HG02970 (cell line): ENCODE measurements around the gene NR2E3.

Experiments
- ATAC-seq: cut with Tn5 transposase; IDR thresholded peaks from one replicate; pipeline ENCODE4 v1.9.1; 2021; ENCODE audit warnings: mild to moderate bottlenecking, moderate library complexity, moderate number of reproducible peaks; ENCODE audit not compliant: unreplicated experiment, low FRiP score

The NR2E3 gene

DNA sequence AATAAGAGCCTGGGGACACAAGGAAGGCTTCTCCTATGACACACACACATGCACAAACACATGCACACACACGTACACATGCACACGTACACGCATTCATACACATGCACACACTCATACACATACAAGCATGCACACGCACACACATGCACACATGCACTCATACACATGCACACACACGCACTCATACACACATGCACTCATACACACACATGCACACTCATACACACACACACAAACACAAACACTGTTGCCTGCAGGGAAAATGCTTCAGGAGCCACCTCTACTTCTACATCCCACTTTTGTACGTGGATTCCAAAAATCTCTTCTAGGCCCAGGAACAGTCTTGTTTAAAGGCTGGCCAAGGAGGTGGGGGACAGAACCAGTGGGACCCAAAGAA lies 20.7 kb upstream of the NR2E3 start:
- ATAC-seq, result no peak

DNA sequence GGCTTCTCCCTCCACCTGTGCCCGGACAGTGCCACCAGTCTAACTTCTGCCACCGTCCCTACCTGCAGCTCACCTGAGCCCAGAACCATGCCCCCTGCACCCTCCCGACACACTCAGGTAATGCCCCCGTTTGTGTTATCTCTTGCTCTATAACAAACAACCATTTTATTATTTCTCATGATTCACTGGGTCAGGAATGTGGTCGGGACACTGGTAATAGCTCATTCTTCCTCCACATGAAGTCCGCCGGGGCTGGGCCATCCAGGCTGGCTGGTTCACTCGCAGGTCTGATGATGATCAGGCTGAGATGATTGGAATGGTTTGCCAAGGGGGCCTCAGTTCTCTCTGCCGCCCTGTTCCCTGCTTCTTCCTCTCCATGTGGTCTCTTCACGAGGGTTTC lies 20.3 kb upstream of the NR2E3 start:
- ATAC-seq, result no peak

DNA sequence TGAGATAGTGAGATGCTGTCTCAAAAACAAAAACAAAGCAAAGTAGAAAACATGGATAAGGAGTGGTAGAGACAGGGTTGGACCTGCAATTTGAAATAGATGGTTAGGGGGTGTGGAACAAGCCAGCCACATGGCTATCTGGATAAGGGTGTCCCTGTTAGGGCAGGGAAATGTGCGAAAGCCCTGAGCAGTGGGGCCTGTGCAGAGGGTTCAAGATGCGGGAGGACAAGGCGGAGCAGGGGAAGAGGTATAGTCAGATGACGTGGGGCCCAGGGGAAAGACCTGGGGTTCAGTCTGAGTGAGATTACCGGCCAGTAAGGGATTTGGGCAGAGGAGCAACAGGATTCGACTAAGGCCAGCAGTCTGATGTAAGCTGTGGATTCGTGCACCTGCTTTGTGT lies 18.4 kb upstream of the NR2E3 start:
- no peak for ATAC-seq

DNA sequence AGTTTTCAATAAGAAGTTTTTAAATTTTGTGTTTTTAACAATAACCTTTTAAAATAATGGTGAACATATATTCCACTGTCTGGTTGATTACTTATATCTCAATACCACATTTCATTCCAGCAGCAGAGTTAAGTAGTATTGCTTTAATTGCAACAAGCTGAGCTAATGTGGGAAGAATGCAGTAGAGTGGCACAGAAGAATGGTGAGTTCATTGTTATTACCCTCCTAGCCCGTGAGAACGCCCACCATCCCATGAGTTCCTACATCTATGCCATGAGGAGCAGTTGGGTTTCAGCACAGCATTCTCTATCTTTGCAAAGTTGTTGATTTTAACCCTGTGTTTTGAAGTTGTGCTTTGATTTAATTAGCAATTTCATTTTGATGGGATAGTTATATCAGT lies 17.8 kb upstream of the NR2E3 start:
- ATAC-seq, result no peak

DNA sequence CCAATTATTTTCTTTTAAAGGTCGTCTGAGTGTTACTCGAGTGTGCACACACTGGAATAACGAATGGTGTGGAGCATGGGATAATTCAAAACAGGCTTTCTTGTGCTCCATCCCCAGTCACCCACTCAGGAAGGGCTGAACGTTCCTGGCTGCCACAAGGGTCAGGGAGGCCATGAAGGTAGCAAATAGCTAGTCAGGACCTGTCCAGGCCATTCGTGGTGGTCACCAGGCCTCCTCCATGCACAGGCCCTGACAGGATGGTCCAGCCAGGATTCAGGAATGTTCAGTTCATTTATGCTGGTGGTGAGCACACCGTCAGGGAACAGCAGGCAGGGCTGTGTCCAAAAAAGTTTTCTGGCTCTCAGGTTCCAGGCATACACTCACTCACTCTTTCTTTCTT lies 11.7 kb upstream of the NR2E3 start:
- no peak for ATAC-seq

DNA sequence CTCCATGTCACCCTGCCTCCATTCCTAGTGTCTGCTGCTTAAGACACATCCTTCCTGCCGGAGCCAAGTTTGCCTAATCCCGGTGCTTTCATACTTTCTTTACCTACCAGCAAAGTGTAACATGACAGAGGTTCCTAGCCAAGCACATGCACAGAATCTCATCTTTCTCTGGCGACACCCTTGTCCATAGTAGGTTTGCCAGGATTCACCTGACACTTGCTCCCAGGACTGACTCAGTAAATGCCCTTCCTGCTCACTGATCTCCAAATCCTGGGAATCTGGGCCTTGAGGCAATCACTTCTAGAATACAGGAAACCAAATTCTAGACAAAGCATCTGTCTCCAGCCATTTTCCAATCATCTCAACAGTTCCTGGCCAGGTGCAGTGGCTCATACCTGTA lies 10.2 kb upstream of the NR2E3 start:
- ATAC-seq, result no peak

DNA sequence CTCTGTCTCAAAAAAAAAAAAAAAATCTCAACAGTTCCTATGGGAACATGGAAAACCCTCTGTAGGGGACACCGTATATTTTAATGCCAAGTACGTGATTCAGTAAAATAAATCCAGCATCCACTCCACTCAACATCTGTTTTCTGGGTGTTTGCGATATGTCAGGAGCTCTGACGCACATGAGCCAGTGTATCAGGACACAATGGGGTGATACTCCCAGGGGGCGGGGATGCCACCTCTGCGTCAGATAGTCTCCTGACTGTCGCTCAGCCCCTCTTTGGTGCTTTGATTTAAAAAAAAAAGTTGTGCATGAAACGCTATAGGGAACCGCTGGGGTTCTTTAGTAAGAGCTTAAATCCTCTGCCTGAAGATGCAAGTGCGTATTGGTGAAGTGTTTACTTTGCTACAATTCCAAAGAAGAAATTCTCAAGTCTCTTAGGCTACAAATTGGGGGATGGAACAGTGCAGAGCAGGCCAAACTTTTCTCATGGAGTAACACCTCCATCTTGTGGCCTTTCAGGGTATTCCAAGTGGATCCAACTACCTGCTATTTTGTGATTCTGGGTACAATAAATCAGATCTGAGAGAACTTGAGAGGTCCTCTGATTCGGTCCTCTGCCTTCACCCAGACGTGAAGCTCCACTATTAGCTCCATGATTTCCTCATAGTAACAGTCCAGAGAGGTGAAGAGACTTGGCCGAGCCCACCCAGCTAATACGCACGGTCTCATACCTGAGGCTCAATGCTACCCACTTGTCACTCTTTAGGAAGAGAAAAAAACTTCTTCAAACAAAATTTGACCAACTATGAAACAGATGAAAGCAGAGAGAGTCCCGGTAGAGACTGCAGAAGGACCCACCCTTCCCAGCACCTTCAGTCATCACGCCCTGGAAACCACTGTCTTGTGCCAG lies 9.3 kb upstream of the NR2E3 start:
- ATAC-seq, result no peak

DNA sequence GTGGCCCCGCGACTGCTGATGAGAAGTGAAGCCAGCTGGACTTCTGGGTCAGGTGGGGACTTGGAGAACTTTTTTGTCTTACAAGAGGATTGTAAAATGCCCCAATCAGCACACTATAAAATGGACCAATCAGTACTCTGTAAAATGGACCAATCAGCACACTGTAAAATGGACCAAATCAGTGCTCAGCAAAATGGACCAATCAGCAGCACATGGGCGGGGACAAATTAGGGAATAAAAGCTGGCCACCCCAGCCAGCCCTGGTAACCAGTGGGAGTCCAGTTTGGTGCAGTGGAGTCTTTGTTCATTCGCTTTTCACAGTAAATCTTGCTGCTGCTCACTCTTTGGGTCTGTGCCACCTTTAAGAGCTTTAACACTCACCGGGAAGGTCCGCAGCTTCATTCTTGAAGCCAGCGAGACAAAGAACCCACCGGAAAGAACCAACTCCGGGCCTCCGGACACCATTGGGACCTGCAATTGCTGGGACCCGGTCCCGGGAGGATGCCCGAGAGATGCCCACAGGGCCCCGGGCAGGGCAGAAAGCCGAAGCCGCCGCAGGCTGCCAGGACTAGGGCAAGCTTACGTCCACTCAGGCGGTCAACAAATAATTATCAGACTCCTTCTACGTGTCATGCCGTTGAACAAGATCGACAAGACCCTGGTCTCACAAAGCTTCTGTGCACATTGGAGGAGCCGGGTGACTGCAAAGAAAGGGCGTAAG lies 8.3 kb upstream of the NR2E3 start:
- ATAC-seq, result no peak

DNA sequence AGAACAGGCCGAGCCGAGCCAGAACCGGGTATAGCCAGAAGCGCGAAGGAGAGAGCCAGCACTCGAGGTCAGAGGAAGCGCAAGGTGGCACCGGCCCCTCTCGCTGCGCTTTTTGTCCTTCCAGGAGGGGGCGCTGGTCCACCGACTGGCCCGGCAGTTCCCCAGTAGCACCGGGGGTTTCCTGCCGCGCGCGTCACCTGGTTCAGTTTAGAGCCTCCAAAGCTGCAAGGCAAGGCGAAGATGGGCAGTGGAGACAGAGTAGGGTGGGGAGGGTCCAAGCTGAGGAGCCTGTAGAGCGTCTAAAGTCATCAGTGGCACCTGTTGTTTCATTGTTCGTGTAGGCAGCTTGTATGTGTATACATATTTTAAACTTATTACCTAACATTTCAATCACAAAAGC lies 7.6 kb upstream of the NR2E3 start:
- ATAC-seq, result no peak

DNA sequence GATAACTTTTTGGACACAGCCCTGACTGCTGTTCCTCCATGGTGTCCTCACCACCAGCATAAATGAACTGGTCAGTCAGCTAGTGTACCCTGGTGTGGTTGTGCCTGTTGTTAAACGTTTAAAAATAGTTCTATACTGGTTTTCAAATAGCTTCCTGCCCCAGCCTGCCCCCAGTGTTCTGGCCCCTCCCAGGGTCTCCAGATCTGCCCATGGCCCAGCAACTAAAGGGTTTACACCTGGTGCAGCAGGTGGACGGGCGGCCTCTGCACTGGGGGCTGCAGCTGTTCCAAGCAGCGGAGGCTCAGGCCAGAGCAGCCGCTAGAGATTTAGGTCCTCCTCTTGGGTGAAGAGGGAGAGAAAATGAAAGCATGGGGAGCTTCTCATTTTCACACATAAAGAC lies 6.1 kb upstream of the NR2E3 start:
- no peak for ATAC-seq

DNA sequence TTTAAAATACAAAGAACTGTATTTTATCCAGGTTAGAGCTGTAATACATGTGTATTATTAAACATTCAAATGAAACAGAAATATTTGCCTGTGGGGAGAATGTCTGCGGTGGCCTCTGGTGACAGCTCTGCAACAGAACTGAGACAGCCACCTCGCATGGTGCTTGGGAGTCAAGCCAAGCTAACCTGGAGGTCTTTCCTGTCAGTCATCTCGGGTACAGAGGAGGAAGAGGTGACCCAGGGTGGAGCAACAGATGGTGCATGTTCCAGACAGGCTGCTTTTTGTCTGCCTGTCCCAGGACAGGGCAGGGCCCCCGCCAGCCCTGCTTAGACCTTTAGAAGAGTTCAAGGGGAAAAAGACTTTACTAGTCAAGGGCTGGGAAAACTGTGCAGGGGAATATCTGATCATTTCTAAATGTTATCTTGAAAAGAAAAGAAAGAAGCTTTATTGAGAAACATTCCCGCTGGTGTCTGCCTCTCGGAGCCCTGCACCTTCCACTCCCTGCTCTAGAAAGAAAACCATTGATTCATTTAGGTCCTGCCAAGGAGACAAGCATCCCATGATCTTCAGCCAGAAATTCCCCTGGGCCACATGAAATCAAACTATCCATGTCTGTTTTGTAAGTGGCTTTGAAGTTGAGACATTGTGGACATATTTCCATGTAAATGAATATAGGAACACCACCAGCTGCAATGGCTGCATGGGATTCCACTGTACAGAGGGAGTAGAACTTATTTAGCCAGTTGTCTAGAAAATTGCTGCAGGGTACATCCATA lies 5.5 kb upstream of the NR2E3 start:
- no peak for ATAC-seq

DNA sequence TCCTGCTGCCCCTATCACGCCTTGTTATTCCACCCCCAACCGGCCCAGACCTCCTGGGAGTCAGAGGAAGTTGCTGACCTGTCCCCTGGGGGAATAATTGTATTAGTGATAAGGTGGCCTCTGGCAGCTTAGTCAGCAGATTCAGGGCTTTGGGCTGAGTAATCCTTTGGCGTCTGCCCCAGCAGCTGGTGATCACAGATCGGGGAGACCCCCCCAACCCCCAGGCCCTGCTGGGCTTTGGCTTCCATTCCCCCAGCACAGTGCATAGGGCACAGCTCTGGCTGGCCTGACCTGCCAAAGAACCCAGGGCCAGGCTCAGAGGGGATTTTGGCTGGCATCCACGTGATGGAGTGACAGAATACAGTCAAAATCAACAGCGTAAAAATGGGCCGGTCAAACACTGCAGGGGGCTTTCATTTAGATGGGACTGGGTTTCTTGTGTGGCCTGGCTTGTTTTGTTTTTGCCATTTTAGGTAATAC lies 3.9 kb upstream of the NR2E3 start:
- no peak for ATAC-seq

DNA sequence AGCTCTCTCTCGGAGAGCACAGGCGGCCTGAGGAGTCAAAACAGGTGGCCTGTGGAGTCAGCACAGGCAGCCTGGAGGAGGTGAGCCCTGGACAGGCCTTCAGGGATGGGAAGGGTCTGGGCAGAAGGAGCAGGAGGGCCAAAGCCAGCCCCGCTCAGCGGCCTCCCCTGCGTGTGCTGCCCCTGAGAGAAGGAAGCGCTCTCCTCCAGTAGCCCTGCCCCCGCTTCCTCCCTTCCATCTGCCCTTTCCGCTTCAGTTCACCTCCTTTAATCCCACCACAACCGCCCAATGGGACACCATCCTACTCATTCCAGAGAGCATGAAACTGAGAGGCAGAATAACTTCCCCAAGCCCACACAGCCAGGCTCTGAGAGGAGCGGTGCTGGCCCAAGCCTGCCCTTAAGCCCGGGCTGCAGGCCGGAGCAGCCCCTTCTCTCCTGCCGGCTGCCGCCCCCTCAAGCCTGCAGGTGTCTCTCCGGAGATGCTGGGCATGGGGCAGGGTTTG lies 3.2 kb upstream of the NR2E3 start:
- no peak for ATAC-seq

DNA sequence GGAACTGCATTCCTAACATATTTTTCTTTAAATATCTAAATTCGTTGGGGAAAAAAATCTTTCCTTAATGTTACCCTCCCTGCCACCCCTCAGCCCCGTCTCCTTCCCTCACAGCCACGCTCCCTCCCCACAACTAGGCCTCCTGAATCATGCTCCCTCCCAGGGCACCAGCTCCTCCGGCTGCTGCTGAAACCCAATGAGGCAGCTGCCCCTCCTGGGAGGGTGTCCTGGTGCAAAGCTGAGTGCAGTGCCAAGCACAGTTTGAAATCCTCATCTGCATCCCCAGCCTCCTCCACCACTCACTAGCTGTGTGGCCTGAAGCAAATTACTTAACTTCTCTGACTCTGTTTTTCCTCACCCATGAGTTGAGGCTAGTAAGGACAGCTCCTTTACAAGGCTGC lies 2.7 kb upstream of the NR2E3 start:
- ATAC-seq, result no peak

DNA sequence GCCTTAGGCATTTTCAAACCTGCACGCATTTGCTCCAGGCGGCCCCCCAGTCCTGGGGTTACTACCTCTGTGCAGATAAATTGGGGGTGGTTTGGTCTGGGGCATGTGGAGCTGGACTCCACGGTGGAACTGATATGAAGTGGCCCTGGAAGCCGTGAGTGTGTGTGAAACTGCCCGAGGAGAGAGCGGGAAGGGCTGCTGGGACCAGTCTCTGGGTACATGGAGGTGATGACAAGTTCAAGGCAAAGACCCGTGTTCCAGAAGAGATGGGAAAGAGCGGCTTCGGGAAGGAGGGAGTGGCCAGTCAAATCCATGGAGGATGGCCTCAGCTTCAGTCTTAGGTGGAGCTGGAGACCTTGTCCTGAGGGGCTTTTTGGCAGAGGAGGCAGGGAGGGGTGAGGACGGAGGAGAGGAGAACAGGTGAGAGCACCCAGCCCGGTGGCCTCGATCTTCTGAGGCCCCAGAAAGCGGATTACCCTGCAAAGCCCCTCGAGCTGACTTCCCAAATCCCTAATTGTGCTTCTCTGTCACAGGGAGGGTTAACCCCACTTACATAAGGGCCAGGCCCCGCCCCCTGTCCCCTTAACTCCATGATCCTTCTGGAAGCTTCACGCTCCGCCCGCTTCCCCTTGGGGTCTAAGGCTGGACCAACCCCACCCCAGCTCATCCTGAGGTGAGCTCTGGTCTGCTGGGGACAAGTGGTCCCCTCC lies 1.9 kb upstream of the NR2E3 start:
- no peak for ATAC-seq

DNA sequence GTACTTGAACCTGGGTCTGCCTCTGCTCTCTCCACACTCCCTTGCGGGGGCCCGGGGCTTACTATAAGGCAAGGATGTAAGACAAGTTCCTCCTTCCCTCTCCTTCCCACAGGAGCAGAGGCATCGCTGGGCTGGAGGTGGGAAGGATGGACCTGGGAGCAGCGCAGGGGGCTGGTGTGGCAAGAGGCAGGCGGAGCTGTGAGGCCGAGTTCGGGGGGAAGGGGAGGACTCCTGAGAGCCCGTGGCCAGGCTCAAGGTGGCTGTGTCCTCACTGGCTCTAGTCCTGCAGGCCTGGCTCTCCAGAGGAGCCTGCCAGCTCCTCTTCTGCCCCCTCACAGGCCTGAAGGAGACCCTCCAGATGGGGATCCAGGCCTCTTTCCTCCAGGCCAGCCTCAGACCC lies 1.0 kb upstream of the NR2E3 start:
- no peak for ATAC-seq

DNA sequence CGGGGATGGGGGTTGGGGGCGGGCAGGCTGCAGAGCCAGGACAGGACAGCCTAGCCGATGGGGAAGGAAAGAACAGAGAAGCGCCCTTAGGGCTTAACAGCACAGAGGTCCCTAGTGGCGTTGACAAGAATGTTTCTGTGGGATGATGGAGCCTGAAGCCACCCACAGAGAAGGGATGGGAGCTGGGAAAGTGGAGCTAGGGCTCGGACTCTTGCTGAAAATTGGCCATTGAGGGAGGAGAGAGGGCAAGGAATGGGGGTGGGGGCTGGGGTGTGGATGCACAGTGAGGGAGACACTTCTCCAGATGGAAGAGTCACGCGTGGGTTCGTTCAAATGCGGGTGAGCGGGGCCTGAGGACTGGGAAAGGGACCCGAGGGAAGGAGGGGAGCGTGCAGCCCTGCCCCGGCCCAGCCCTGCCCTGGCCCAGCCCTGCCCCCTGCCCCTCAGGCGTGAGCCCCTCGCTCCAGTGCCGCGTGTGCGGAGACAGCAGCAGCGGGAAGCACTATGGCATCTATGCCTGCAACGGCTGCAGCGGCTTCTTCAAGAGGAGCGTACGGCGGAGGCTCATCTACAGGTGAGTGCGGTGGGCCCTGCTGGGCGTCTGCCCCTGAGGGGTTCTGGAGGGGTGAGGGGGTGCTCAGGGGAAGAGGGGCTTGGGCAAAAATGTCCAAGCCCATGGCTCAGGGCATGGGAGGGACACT lies 832 bp downstream of the NR2E3 start:
- ATAC-seq, result no peak

DNA sequence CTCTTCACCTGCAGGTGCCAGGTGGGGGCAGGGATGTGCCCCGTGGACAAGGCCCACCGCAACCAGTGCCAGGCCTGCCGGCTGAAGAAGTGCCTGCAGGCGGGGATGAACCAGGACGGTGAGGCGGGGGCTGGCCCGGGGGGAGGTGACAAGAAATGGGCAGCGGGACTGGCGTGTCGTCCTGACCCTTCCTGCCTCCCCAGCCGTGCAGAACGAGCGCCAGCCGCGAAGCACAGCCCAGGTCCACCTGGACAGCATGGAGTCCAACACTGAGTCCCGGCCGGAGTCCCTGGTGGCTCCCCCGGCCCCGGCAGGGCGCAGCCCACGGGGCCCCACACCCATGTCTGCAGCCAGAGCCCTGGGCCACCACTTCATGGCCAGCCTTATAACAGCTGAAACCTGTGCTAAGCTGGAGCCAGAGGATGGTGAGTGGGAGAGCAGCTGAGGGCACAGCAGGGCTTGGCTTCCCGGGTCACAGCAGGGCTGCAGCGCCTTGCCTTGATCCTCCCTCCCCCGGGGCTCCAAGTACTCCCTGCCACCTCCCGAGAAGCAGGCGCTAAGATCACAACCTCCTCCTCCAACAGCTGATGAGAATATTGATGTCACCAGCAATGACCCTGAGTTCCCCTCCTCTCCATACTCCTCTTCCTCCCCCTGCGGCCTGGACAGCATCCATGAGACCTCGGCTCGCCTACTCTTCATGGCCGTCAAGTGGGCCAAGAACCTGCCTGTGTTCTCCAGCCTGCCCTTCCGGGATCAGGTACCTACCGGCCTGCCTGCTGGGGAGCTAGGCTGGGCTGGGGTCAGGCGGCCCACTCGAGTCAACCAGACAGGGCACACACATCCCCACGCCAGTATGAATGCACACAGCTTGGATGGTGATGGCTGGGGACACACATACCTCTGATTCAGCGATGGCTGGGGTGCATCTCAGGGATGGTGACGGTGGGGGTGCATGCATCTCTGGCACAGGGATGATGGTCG lies 1.7 kb downstream of the NR2E3 start:
- no peak for ATAC-seq
